Measurements from ENCODE around the gene MFAP3.

- TF ChIP-seq, protein P1, sequence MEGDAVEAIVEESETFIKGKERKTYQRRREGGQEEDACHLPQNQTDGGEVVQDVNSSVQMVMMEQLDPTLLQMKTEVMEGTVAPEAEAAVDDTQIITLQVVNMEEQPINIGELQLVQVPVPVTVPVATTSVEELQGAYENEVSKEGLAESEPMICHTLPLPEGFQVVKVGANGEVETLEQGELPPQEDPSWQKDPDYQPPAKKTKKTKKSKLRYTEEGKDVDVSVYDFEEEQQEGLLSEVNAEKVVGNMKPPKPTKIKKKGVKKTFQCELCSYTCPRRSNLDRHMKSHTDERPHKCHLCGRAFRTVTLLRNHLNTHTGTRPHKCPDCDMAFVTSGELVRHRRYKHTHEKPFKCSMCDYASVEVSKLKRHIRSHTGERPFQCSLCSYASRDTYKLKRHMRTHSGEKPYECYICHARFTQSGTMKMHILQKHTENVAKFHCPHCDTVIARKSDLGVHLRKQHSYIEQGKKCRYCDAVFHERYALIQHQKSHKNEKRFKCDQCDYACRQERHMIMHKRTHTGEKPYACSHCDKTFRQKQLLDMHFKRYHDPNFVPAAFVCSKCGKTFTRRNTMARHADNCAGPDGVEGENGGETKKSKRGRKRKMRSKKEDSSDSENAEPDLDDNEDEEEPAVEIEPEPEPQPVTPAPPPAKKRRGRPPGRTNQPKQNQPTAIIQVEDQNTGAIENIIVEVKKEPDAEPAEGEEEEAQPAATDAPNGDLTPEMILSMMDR (IDR thresholded peaks at IDR 0.05), result no peak
- no peak for TF ChIP-seq POLR2A (IDR thresholded peaks at IDR 0.05)
Measured at GRCh38 chr5:154046486-154046885, 7.7 kb downstream of the MFAP3 start.

Measured in breast epithelium (tissue), 3 donors.